Neural cell (in vitro differentiated cells): ENCODE results near the gene CMTM3. TPM values are rescaled to one million over a fixed set of nuclear protein-coding genes. Genes with fewer than 3 reads are reported as not detected.

Experiments used
- H2AFZ ChIP-seq: fragments of 200-600, 300-800 bp; sonication (generic), shearing (Covaris generic); 2 replicates; pipeline ENCODE4 v1.6.0; 2014; ENCODE audit warnings: low read depth, mild to moderate bottlenecking, antibody characterized with exemption, low read length, moderate library complexity
- H3F3A ChIP-seq: fragments of 200-600 bp; shearing (Covaris generic); 2 replicates; pipeline ENCODE4 v1.6.1; 2016; ENCODE audit warnings: mild to moderate bottlenecking, moderate library complexity, mixed read lengths, antibody characterized with exemption, low read length; ENCODE audit not compliant: insufficient read depth, poor library complexity, severe bottlenecking
- H3K27ac ChIP-seq: fragments of 200-600, 300-800 bp; sonication (generic), shearing (Covaris generic); 2 replicates; pipeline ENCODE4 v1.5.1; 2014; ENCODE audit warnings: mild to moderate bottlenecking, low read length, moderate library complexity
- H3K27me3 ChIP-seq: fragments of 300-800, 200-600 bp; sonication (generic), shearing (Covaris generic); 2 replicates; pipeline ENCODE4 v1.6.0; 2014; ENCODE audit warnings: mild to moderate bottlenecking, low read depth, low read length, moderate library complexity; ENCODE audit not compliant: insufficient read depth
- H3K36me3 ChIP-seq: fragments of 300-800, 200-600 bp; sonication (generic), shearing (Covaris generic); 2 replicates; pipeline ENCODE4 v1.5.1; 2014; ENCODE audit warnings: mild to moderate bottlenecking, antibody characterized with exemption, low read length, moderate library complexity; ENCODE audit not compliant: insufficient read depth
- H3K4me2 ChIP-seq: fragments of 300-800, 200-600 bp; sonication (generic), shearing (Covaris generic); 2 replicates; pipeline ENCODE4 v1.6.0; 2014; ENCODE audit warnings: mild to moderate bottlenecking, low read length
- H3K4me3 ChIP-seq: fragments of 300-800, 200-600 bp; sonication (generic), shearing (Covaris generic); 2 replicates; pipeline ENCODE4 v1.5.1; 2014; ENCODE audit warnings: mild to moderate bottlenecking, low read length, moderate library complexity
- H3K79me2 ChIP-seq: fragments of 200-600 bp; shearing (Covaris generic); replicated peaks from 2 replicates; pipeline ENCODE4 v1.6.0; 2014; ENCODE audit warnings: mild to moderate bottlenecking, low read length, moderate library complexity; ENCODE audit not compliant: insufficient read depth
- H3K9ac ChIP-seq: fragments of 300-800, 200-600 bp; sonication (generic), shearing (Covaris generic); 2 replicates; pipeline ENCODE4 v1.6.1; 2016; ENCODE audit warnings: mild to moderate bottlenecking, low read length, mixed read lengths
- H3K9me2 ChIP-seq: fragments of 200-600 bp; shearing (Covaris generic); 2 replicates; pipeline ENCODE4 v1.6.1; 2016; ENCODE audit warnings: mild to moderate bottlenecking, low read length, mixed read lengths; ENCODE audit not compliant: insufficient read depth
- H3K9me3 ChIP-seq: fragments of 200-600, 300-800 bp; sonication (generic), shearing (Covaris generic); 2 replicates; pipeline ENCODE4 v1.6.1; 2016; ENCODE audit warnings: mild to moderate bottlenecking, mixed run types, low read length, moderate library complexity, mixed read lengths
- H4K20me1 ChIP-seq: fragments of 200-600 bp; shearing (Covaris generic); 2 replicates; pipeline ENCODE4 v1.6.1; 2016; ENCODE audit warnings: mild to moderate bottlenecking, mixed run types; ENCODE audit not compliant: insufficient read depth
- CTCF ChIP-seq: fragments of 450-650 bp; IDR thresholded peaks from 2 replicates; pipeline ENCODE4 v1.5.1; 2014; ENCODE audit warnings: antibody characterized with exemption, mild to moderate bottlenecking, moderate library complexity; ENCODE audit not compliant: poor library complexity, severe bottlenecking
- EP300 ChIP-seq: fragments of 450-650 bp; conservative IDR thresholded peaks from 2 replicates; pipeline ENCODE4 v1.6.1; 2014; ENCODE audit warnings: antibody characterized with exemption, mild to moderate bottlenecking, moderate library complexity; ENCODE audit not compliant: poor library complexity, severe bottlenecking
- EZH2 ChIP-seq: fragments of 200-600, 300-800 bp; shearing (Covaris generic), sonication (generic); IDR thresholded peaks from 2 replicates; pipeline ENCODE4 v1.6.1; 2014; ENCODE audit warnings: antibody characterized with exemption, low read length, borderline replicate concordance, mild to moderate bottlenecking; ENCODE audit not compliant: insufficient read depth, poor library complexity, severe bottlenecking
- MXI1 ChIP-seq: fragments of 450-650 bp; conservative IDR thresholded peaks from 2 replicates; pipeline ENCODE4 v1.6.1; 2014; ENCODE audit warnings: antibody characterized with exemption, mild to moderate bottlenecking; ENCODE audit not compliant: poor library complexity, severe bottlenecking
- POLR2AphosphoS5 ChIP-seq: IDR thresholded peaks from 2 replicates; pipeline ENCODE4 v1.6.1; 2012
- RAD21 ChIP-seq: fragments of 450-650 bp; conservative IDR thresholded peaks from 2 replicates; pipeline ENCODE4 v1.6.1; 2014; ENCODE audit warnings: antibody characterized with exemption, mild to moderate bottlenecking, moderate library complexity
- REST ChIP-seq: IDR thresholded peaks from 2 replicates; pipeline ENCODE4 v1.6.1; 2012; ENCODE audit warnings: borderline replicate concordance
- SMC3 ChIP-seq: fragments of 450-650 bp; conservative IDR thresholded peaks from 2 replicates; pipeline ENCODE4 v1.6.1; 2014; ENCODE audit warnings: antibody characterized with exemption, mild to moderate bottlenecking, moderate library complexity; ENCODE audit not compliant: poor library complexity
- TAF1 ChIP-seq: IDR thresholded peaks from 2 replicates; pipeline ENCODE4 v1.6.1; 2012; ENCODE audit warnings: low read depth
- polyA plus RNA-seq: library from polyadenylated mRNA; depleted of rRNA; stranded (reverse); fragments of >200 nt; gene quantifications from 2 replicates; pipeline ENCODE4 v1.2.3, GENCODE V29; 2014

Gene CMTM3
- polyA plus RNA-seq, 1 donor from 2014 or later = 7.7 TPM

- Histone ChIP-seq H3K9me3 (no peaks in the 10 kb centered on the region), H3F3A (no peaks in the 10 kb centered on the region), H3K4me3 (no peak overlapping the region), H4K20me1 (no peaks in the 10 kb centered on the region), H3K36me3 (no peaks in the 10 kb centered on the region), H3K9me2 (no peaks in the 10 kb centered on the region), H2AFZ (no peak overlapping the region), H3K27ac (no peak overlapping the region), H3K9ac (no peak overlapping the region), H3K4me2 (no peak overlapping the region), H3K27me3 (peaks cover 21% of the 10 kb centered on the region), H3K79me2 (no peaks in the 10 kb centered on the region)
- TF ChIP-seq MXI1 (no peak), EZH2 (no peak), EP300 (no peak), TAF1 (no peak)
These were observed 30.0 kb upstream of the CMTM3 start for GRCh38 chr16:66574531-66574930.

GRCh38 chr16:66575060-66575459 lies 29.4 kb upstream of the CMTM3 start:
- H3K4me2 ChIP-seq = no peak overlapping the region
- H2AFZ ChIP-seq = no peak overlapping the region
- TF ChIP-seq EP300 (no peak), TAF1 (no peak), MXI1 (no peak), RAD21 (no peak)
- no peak overlapping the region for H3K9ac ChIP-seq
- no peak overlapping the region for H3K27ac ChIP-seq
- H3K9me3 ChIP-seq = no peaks in the 10 kb centered on the region
- no peaks in the 10 kb centered on the region for H4K20me1 ChIP-seq
- no peak overlapping the region for H3K4me3 ChIP-seq
- peaks cover 21% of the 10 kb centered on the region for H3K27me3 ChIP-seq
- H3F3A ChIP-seq = no peaks in the 10 kb centered on the region
- no peaks in the 10 kb centered on the region for H3K79me2 ChIP-seq
- H3K9me2 ChIP-seq = no peaks in the 10 kb centered on the region
- no peaks in the 10 kb centered on the region for H3K36me3 ChIP-seq

GRCh38 chr16:66576296-66576695 lies 28.2 kb upstream of the CMTM3 start:
- Histone ChIP-seq H3K36me3 (no peaks in the 10 kb centered on the region), H3F3A (no peaks in the 10 kb centered on the region), H3K9me2 (no peaks in the 10 kb centered on the region), H3K27ac (no peak overlapping the region), H4K20me1 (no peaks in the 10 kb centered on the region), H2AFZ (no peak overlapping the region), H3K4me3 (no peak overlapping the region), H3K27me3 (peaks cover 21% of the 10 kb centered on the region), H3K79me2 (no peaks in the 10 kb centered on the region), H3K9ac (no peak overlapping the region), H3K9me3 (no peaks in the 10 kb centered on the region), H3K4me2 (no peak overlapping the region)
- TF ChIP-seq RAD21 (no peak), MXI1 (no peak), SMC3 (no peak), REST (no peak), EZH2 (no peak), EP300 (no peak), TAF1 (no peak), CTCF (no peak), POLR2AphosphoS5 (no peak)
